Calu3 (cell line): ENCODE measurements around the gene EEF1G. TPM values are rescaled to one million over a fixed set of nuclear protein-coding genes. Genes with fewer than 3 reads are reported as not detected.

Source experiments
- BruUV-seq: library from RNA; stranded (reverse); fragments of 400-500 nt; replicated peaks from 2 replicates; lab custom pipeline; 2021; lab: Mats Ljungman, UMichigan
- CTCF ChIA-PET: fragments of 300-600 bp; sonication (Branson Sonifier 250); formaldehyde crosslinking; loops from one replicate; lab custom pipeline; 2022; ENCODE audit warnings: antibody characterized with exemption; lab: Charles Lee
- DNase-seq: peaks from one replicate; pipeline ENCODE4 v3.0.0; 2022
- H3K27ac Mint-ChIP-seq: one replicate; pipeline ENCODE4 v1.8.0; 2022; ENCODE audit warnings: mixed read lengths; ENCODE audit not compliant: unreplicated experiment
- H3K27me3 Mint-ChIP-seq: one replicate; pipeline ENCODE4 v1.8.0; 2022; ENCODE audit warnings: mixed read lengths; ENCODE audit not compliant: unreplicated experiment
- H3K36me3 Mint-ChIP-seq: one replicate; pipeline ENCODE4 v1.8.0; 2022; ENCODE audit warnings: mild to moderate bottlenecking, moderate library complexity, mixed read lengths; ENCODE audit not compliant: insufficient read depth, unreplicated experiment
- H3K4me1 Mint-ChIP-seq: one replicate; pipeline ENCODE4 v1.8.0; 2022; ENCODE audit warnings: mild to moderate bottlenecking, low read depth, mixed read lengths; ENCODE audit not compliant: unreplicated experiment
- H3K4me3 Mint-ChIP-seq: one replicate; pipeline ENCODE4 v1.8.0; 2022; ENCODE audit warnings: mild to moderate bottlenecking, low read depth, moderate library complexity, mixed read lengths; ENCODE audit not compliant: unreplicated experiment
- H3K9me3 Mint-ChIP-seq: one replicate; pipeline ENCODE4 v1.8.0; 2022; ENCODE audit warnings: low read depth, mixed read lengths; ENCODE audit not compliant: unreplicated experiment
- intact Hi-C: fragments of 100-400 bp; cut with micrococcal nuclease; formaldehyde crosslinking; loops from one replicate; pipeline ENCODE4 v1.10.0; 2022; ENCODE audit not compliant: unreplicated experiment
- total RNA-seq: library from RNA; stranded (reverse); gene quantifications from 2 replicates; pipeline ENCODE4 v1.2.3, GENCODE V29; 2022
- TF ChIP-seq, protein P1 (sequence below): fragments of 200-600 bp; IDR thresholded peaks from one replicate; pipeline ENCODE4 v1.8.0; 2022; ENCODE audit warnings: antibody characterized with exemption; ENCODE audit not compliant: unreplicated experiment

The EEF1G gene
- total RNA-seq, 1 experiment from 2014 or later: 1,189 TPM

DNA sequence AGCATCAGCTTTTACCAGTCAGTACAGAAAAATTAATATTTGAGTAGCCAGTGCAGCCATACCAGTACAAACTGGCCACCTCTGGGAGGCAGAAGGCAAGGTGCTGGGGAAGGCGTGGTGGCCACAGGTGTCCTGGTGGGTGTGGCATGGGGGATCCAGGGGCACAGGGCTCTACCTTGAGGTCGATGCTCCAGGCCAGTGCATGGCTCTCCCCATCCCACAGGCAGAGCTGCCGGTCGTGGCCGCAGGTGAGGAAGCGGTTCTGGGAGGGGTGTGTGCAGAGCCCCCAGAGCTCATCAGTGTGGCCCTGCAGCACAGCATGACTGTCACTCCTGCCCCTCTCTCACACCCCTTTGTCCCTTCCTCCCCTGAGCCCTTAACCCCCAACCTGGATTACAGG is 31.8 kb upstream of the EEF1G start:
- Mint-ChIP-seq H3K36me3 (peaks cover 49% of the 10 kb centered on the region), H3K9me3 (no peaks in the 10 kb centered on the region), H3K4me1 (peaks cover 19% of the 10 kb centered on the region), H3K4me3 (no peak overlapping the region), H3K27ac (no peak overlapping the region), H3K27me3 (no peaks in the 10 kb centered on the region)
- intact Hi-C loops: no loop called here
- no TSS peak for BruUV-seq
- CTCF ChIA-PET: no interaction called here
- no peak for DNase-seq
- TF ChIP-seq, protein P1, sequence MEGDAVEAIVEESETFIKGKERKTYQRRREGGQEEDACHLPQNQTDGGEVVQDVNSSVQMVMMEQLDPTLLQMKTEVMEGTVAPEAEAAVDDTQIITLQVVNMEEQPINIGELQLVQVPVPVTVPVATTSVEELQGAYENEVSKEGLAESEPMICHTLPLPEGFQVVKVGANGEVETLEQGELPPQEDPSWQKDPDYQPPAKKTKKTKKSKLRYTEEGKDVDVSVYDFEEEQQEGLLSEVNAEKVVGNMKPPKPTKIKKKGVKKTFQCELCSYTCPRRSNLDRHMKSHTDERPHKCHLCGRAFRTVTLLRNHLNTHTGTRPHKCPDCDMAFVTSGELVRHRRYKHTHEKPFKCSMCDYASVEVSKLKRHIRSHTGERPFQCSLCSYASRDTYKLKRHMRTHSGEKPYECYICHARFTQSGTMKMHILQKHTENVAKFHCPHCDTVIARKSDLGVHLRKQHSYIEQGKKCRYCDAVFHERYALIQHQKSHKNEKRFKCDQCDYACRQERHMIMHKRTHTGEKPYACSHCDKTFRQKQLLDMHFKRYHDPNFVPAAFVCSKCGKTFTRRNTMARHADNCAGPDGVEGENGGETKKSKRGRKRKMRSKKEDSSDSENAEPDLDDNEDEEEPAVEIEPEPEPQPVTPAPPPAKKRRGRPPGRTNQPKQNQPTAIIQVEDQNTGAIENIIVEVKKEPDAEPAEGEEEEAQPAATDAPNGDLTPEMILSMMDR: no peak

DNA sequence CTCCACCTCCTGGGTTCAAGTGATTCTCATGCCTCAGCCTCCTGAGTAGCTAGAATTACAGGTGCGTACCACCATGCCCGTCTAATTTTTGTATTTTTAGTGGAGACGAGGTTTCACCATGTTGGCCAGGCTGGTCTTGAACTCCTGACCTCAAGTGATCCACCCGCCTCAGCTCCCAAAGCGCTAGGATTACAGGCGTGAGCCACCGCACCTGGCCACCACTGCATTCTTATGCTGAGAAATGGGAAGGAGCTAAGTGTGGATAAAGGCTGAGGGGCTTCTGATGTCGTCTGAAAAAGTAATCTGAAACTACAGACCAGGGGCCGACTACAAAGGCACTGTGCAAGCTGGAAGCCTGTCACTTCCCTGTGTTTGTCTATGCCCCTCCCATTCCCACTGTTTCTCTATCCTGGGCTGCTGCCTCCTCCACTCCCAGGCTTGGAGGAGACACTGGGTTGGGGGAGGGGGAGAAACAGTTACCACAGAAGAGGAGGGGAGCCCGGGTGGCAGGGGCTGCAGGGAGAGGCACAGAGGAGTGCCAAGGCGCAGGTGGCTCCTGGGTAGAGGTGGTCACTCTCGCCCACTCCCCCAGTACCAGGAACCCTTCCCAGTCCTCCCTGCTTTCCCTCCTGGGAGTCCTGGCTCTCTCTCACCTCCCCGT is 30.9 kb upstream of the EEF1G start:
- intact Hi-C loops: no loop called here
- BruUV-seq: no TSS peak
- Mint-ChIP-seq H3K4me3 (no peak overlapping the region), H3K36me3 (peaks cover 53% of the 10 kb centered on the region), H3K4me1 (peaks cover 27% of the 10 kb centered on the region), H3K9me3 (no peaks in the 10 kb centered on the region), H3K27me3 (no peaks in the 10 kb centered on the region), H3K27ac (no peak overlapping the region)
- DNase-seq: no peak
- TF ChIP-seq, protein P1: no peak
- CTCF ChIA-PET: no interaction called here

DNA sequence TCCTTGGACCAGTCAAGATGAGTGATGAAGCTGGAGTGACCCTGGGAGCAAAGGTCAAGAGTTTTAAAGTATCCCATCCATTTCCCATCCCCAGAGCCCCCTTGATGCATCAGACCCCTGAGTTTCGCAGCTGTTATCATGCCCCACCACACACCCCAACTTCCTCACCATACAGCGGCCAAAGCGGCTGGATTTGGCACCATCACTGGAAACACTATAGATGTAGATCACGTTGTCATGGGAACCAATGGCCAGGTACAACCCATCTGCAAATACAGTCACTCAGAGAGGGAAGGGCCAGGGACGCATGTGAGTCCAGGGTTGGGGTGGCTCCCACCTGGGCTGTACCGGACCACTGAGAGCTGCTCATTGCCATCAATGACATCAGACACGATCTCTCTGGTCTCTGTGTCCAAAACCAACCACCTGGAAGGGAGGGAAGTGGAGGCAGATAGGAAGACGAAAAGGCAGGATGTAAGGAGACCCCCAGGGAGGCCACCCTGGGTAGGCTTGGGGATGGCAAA is 30.1 kb upstream of the EEF1G start:
- H3K9me3 Mint-ChIP-seq: no peaks in the 10 kb centered on the region
- intact Hi-C loops: no loop called here
- peaks cover 61% of the 10 kb centered on the region for H3K36me3 Mint-ChIP-seq
- H3K27ac Mint-ChIP-seq: no peak overlapping the region
- DNase-seq: no peak
- H3K4me3 Mint-ChIP-seq: peak overlapping the region; percentile 88
- TF ChIP-seq, protein P1: no peak
- no TSS peak for BruUV-seq
- CTCF ChIA-PET: no interaction called here
- H3K4me1 Mint-ChIP-seq: peaks cover 35% of the 10 kb centered on the region
- H3K27me3 Mint-ChIP-seq: no peaks in the 10 kb centered on the region

DNA sequence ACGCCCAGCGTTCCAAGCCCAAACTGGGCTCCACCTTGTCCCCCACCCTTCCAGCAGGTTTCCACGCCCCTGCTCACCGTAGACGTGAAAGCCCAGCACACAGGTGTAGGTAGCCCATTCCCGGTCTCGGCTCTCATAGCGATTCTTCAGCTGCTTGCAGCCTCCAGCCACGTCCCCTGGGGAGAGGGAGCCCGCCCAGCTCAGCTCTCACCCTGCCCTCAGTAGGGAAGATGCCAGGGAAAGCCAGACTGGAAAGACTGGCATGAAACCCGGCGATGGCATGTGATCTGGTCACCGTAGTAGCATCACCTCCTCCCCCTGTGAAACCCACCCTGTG is 29.3 kb upstream of the EEF1G start:
- H3K27ac Mint-ChIP-seq: no peak overlapping the region
- H3K9me3 Mint-ChIP-seq: no peaks in the 10 kb centered on the region
- no peak for DNase-seq
- no TSS peak for BruUV-seq
- CTCF ChIA-PET: no interaction called here
- no peaks in the 10 kb centered on the region for H3K27me3 Mint-ChIP-seq
- peaks cover 35% of the 10 kb centered on the region for H3K4me1 Mint-ChIP-seq
- peak overlapping the region; percentile 88 for H3K4me3 Mint-ChIP-seq
- TF ChIP-seq, protein P1: no peak
- peaks cover 67% of the 10 kb centered on the region for H3K36me3 Mint-ChIP-seq
- intact Hi-C loops: no loop called here
